Astrocyte of the cerebellum (primary cell): ENCODE data around the gene MAP3K14.

Experiments used
- DNase-seq: peaks from one replicate; pipeline ENCODE4 v3.0.0-alpha.2; 2011; ENCODE audit warnings: low read depth
- H3K4me3 ChIP-seq: 2 replicates; pipeline ENCODE4 v1.5.1; 2011; ENCODE audit warnings: mild to moderate bottlenecking, low read depth, low read length, moderate library complexity
- CTCF ChIP-seq: IDR thresholded peaks from 2 replicates; pipeline ENCODE4 v1.5.1; 2012; ENCODE audit warnings: low read length, low read depth, moderate library complexity, mild to moderate bottlenecking; ENCODE audit errors: missing control alignments
- in situ Hi-C: cut with HindIII; loops from 2 replicates; pipeline ENCODE4 v1.10.0; 2017; ENCODE audit warnings: low sequenced_read_pairs

The MAP3K14 gene

DNA sequence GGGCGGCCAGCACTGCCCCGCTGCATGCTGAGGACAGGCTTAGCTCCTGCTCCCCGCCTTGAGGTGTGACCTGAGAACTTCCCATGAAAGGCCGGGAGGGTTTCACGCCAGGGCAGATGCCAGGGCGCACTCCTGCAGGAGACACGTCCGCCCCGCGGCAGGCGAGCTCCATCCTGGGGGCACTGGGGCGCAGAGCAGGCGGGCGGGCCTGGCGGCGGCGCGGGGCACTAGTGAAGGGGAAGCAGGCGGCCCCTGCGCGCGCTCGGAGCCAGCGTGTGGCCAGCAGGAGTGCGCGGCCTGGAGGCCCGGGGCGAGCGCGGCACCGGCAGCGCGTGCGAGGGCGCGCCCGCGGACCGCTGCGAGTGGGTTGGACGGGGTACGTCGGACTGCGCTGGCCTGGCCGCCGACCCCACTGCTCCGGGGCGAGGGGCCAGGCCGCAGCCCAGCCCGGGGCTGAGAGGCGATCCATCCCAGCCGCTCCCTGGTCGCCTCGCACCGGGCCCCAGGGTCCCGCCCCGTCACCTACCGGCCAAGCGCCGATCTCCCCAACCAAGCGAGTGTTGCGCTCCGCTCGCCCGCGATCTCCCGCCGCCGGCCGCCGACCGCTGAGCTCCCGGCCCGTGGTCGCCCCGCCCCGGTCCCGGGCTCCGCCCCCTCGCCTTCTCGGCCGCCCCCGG lies at the start of gene MAP3K14:
TSS of gene MAP3K14 (minus strand) at position 587 of the 677 bp plus-strand sequence. CDS start 26,275 bp downstream, outside the sequence.
- DNase-seq, result no peak
- no peak for TF ChIP-seq CTCF
- in situ Hi-C loops, result loop anchor here (5.0 kb wide), 1 partner anchor 69 kb away; no protein-coding TSS in a partner anchor
- H3K4me3 ChIP-seq, result peak within 1 kb of the TSS; percentile 96

DNA sequence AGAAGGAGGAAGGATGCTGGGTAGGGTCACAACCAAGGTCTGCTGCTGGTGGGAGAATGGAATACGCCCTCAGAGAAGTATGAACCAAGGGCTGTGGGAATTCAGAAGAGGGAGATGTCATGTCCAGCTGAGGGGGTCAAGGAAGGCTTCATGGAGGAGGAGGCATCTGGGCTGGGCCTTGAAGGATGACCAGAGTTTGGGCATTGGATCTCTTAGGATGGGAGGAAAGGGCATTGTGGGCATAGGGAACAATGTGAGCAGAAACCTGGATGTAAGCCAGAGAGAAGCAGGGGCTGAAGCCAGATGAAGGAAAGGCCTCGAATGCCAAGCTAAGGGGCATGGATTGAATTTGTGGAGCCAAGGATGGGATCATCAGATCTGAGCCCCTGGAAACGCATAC lies 49.2 kb upstream of the MAP3K14 start:
- no peak for DNase-seq
- TF ChIP-seq CTCF, result no peak
- in situ Hi-C loops, result loop anchor here (5.0 kb wide), 2 partner anchors 54 to 119 kb away; no protein-coding TSS in a partner anchor

DNA sequence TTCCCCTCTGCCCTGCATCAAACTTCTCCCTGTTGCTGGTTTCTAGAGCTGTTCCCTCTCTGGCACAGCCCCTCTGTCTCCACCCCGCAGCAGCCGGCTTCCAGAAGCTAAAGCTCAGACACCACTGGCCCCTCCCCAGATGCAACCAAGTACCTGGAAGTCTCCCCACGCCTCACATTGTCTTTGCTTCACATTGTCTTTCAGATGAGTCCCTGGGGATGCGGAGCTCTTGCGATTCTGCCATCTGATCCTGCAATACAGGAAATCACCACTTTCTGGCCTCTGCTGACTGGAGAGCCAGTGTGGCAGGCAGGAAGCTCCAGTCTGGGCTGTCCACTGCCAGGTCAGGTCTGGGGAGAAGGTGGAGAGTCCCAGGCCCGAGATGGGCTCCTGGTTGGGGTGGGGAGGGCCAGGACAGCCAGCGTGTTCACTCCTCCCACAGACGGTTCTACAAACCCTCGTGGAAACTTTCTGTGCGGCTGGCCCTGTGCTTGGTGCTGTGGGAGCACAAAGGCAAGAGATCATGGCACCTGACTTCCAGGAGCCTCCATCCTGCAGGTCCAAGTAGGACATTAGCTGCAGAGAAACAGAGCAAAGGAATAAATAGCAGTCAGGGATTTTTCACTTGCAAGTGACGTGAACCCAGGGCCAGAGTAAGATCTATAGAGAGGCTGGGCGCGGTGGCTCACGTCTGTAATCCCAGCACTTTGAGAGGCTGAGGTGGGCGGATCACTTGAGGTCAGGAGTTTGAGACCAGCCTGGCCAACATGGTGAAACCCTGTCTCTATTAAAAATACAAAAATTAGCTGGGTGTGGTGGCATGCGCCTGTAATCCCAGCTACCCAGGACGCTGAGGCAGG lies 47.9 kb upstream of the MAP3K14 start:
- in situ Hi-C loops, result loop anchor here (5.0 kb wide), 2 partner anchors 52 to 117 kb away; no protein-coding TSS in a partner anchor
- H3K4me3 ChIP-seq, result no peak overlapping the region
- no peak for TF ChIP-seq CTCF
- DNase-seq, result no peak

More for the DNA sequence above, 49.2 kb upstream of the MAP3K14 start:
- no peak overlapping the region for H3K4me3 ChIP-seq

DNA sequence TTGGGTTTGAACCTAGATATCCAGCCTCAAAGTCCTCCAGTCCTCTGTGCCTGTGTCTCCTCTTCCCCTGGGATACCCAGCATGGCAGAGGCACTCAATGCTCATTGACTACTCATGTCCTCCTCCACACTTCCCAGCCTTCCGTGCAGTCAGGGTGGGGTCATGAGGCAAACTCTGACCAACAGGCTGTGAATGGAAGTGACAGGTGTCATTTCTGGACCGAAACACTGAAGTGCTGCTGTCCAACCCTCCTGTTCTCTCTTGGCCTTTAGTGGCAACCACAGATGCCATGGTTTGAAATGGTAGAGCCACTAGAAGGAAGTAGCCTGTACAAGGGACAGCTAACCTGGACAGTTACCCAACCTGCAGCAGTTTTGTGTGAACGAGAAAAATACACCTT lies 46.7 kb upstream of the MAP3K14 start:
- no peak for TF ChIP-seq CTCF
- H3K4me3 ChIP-seq, result no peak overlapping the region
- in situ Hi-C loops, result no loop called here
- no peak for DNase-seq

DNA sequence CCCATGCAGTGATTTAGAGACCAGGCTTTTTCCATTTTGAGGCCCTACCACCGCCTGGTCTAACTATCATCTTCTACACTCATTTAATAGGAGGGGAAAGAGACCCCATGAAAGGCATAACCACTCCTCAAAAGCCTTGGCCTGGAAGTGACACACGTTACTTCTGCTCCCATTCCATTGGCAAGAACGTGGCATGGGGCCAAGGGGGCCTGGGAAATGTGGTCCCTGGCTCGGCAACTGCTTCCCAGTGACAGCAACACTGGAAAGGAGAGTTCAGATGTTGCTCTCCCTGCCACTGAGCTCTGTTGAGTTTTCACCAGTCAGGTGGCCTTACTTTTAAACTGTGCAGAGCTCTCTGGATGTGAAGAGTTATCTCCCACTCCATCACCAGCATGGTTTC lies 45.2 kb upstream of the MAP3K14 start:
- no peak for DNase-seq
- no peak for TF ChIP-seq CTCF
- no peak overlapping the region for H3K4me3 ChIP-seq
- in situ Hi-C loops, result no loop called here

DNA sequence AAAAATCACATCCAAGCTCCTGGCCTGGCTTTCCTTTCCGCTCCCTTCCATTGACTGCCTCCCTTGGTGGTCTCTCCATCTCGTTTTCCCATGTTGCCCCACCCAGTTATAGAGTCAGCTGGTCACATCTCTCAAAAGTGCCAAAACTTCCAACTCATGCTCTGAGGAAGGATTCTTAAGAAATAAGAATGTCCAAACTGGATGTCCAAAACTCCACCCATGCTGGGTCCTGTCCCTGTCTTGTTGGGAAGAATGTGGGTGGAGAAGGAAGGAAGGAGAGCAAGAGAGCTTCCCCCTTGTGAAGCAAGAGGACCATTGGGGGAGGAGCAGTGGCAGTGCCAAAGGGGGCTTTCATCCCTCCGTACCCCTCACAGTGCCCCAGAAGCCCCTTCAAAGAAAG lies 44.6 kb upstream of the MAP3K14 start:
- no peak for DNase-seq
- H3K4me3 ChIP-seq, result no peak overlapping the region
- in situ Hi-C loops, result no loop called here
- no peak for TF ChIP-seq CTCF
